Neural progenitor cell (in vitro differentiated cells): ENCODE measurements around the gene CNNM2. TPM values are rescaled to one million over a fixed set of nuclear protein-coding genes. Genes with fewer than 3 reads are reported as not detected.
"Not testable (repeated sequence)": the region's sequence is repeated elsewhere in the genome, so short reads cannot be mapped to it uniquely, and the experiment has no call there.

ENCODE experiments used
- DNase-seq: peaks from one replicate; pipeline ENCODE4 v3.0.0-alpha.2; 2016; ENCODE audit warnings: low spot score
- H2AFZ ChIP-seq: fragments of 200-600 bp; sonication (generic); replicated peaks from 2 replicates; pipeline ENCODE4 v1.6.1; 2016; ENCODE audit warnings: antibody characterized with exemption
- H3F3A ChIP-seq: fragments of 200-600 bp; sonication (generic); 2 replicates; pipeline ENCODE4 v1.6.1; 2016; ENCODE audit warnings: antibody characterized with exemption, low read depth
- H3K27ac ChIP-seq: fragments of 200-600 bp; sonication (generic); 2 replicates; pipeline ENCODE4 v1.5.1; 2016; ENCODE audit warnings: mild to moderate bottlenecking
- H3K27me3 ChIP-seq: fragments of 200-600 bp; sonication (generic); 2 replicates; pipeline ENCODE4 v1.6.1; 2016; ENCODE audit warnings: mild to moderate bottlenecking, moderate library complexity
- H3K36me3 ChIP-seq: fragments of 200-600 bp; sonication (generic); 2 replicates; pipeline ENCODE4 v1.5.1; 2016
- H3K4me1 ChIP-seq: fragments of 200-600 bp; sonication (generic); 2 replicates; pipeline ENCODE4 v1.6.1; 2016; ENCODE audit warnings: mixed run types
- H3K4me2 ChIP-seq: fragments of 200-600 bp; sonication (generic); 2 replicates; pipeline ENCODE4 v1.6.1; 2016
- H3K4me3 ChIP-seq: fragments of 200-600 bp; sonication (generic); 2 replicates; pipeline ENCODE4 v1.5.1; 2016
- H3K79me2 ChIP-seq: fragments of 200-600 bp; sonication (generic); 2 replicates; pipeline ENCODE4 v1.6.1; 2016; ENCODE audit warnings: low read depth
- H3K9ac ChIP-seq: fragments of 200-600 bp; sonication (generic); 2 replicates; pipeline ENCODE4 v1.6.1; 2016
- H3K9me3 ChIP-seq: fragments of 200-600 bp; sonication (generic); 2 replicates; pipeline ENCODE4 v1.5.1; 2016; ENCODE audit warnings: low read depth
- H4K20me1 ChIP-seq: fragments of 200-600 bp; sonication (generic); 2 replicates; pipeline ENCODE4 v1.6.1; 2016; ENCODE audit warnings: low read depth
- H3K27ac Mint-ChIP-seq: 3 replicates; pipeline ENCODE4 v1.8.0; 2021; ENCODE audit warnings: mixed read lengths
- H3K27me3 Mint-ChIP-seq: 2 replicates; pipeline ENCODE4 v1.8.0; 2022; ENCODE audit warnings: low read depth, mild to moderate bottlenecking, inconsistent platforms, moderate library complexity, mixed read lengths; ENCODE audit not compliant: insufficient read depth
- H3K36me3 Mint-ChIP-seq: 3 replicates; pipeline ENCODE4 v1.8.0; 2021; ENCODE audit warnings: mixed read lengths
- H3K4me1 Mint-ChIP-seq: 3 replicates; pipeline ENCODE4 v1.8.0; 2021; ENCODE audit warnings: mixed read lengths
- H3K4me3 Mint-ChIP-seq: 3 replicates; pipeline ENCODE4 v1.8.0; 2021; ENCODE audit warnings: mild to moderate bottlenecking, moderate library complexity, mixed read lengths
- H3K9me3 Mint-ChIP-seq: 3 replicates; pipeline ENCODE4 v1.8.0; 2020; ENCODE audit warnings: mixed read lengths
- CTCF ChIP-seq: fragments of 200-600 bp; sonication (generic); IDR thresholded peaks from 2 replicates; pipeline ENCODE4 v1.5.1; 2017; ENCODE audit warnings: antibody characterized with exemption, mild to moderate bottlenecking
- EZH2 ChIP-seq: fragments of 200-600 bp; sonication (generic); IDR thresholded peaks from 2 replicates; pipeline ENCODE4 v1.6.1; 2017; ENCODE audit warnings: antibody characterized with exemption, mild to moderate bottlenecking, moderate library complexity
- EZH2phosphoT487 ChIP-seq: fragments of 200-600 bp; sonication (generic); IDR thresholded peaks from 2 replicates; pipeline ENCODE4 v1.6.1; 2017; ENCODE audit warnings: antibody characterized with exemption
- total RNA-seq: library from RNA; depleted of rRNA; stranded (reverse); fragments of >200 nt; gene quantifications from 2 replicates; pipeline ENCODE4 v1.2.3, GENCODE V29; 2015; ENCODE audit warnings: low replicate concordance

The CNNM2 gene
- total RNA-seq, 1 donor from 2014 or later, result 11.4 TPM

- Mint-ChIP-seq H3K4me1 (no peaks in the 10 kb centered on the region), H3K9me3 (no peaks in the 10 kb centered on the region), H3K27ac (no peak overlapping the region), H3K4me3 (no peak overlapping the region), H3K36me3 (no peaks in the 10 kb centered on the region), H3K27me3 (no peaks in the 10 kb centered on the region)
- H3K4me2 ChIP-seq, result no peak overlapping the region
- peaks cover 5% of the 10 kb centered on the region for H3K4me1 ChIP-seq
- TF ChIP-seq EZH2 (no peak), CTCF (no peak), EZH2phosphoT487 (no peak)
- no peaks in the 10 kb centered on the region for H3K79me2 ChIP-seq
- H3F3A ChIP-seq, result no peaks in the 10 kb centered on the region
- H3K36me3 ChIP-seq, result no peaks in the 10 kb centered on the region
- H2AFZ ChIP-seq, result no peak overlapping the region
- H3K9ac ChIP-seq, result no peak overlapping the region
- H3K27ac ChIP-seq, result no peak overlapping the region
- no peaks in the 10 kb centered on the region for H3K9me3 ChIP-seq
- no peak for DNase-seq
- no peaks in the 10 kb centered on the region for H3K27me3 ChIP-seq
- no peaks in the 10 kb centered on the region for H4K20me1 ChIP-seq
- H3K4me3 ChIP-seq, result no peak overlapping the region
Observed at GRCh38 chr10:103066141-103067098, 148.3 kb downstream of the CNNM2 start.

GRCh38 chr10:103067099-103067477 lies 149.0 kb downstream of the CNNM2 start:
- not testable (repeated sequence) for H3K4me3 Mint-ChIP-seq, H3K36me3 Mint-ChIP-seq, H3K27ac Mint-ChIP-seq, H4K20me1 ChIP-seq, H2AFZ ChIP-seq, H3K27ac ChIP-seq, H3K79me2 ChIP-seq, H3K27me3 ChIP-seq, H3K9me3 ChIP-seq, H3K9me3 Mint-ChIP-seq, H3K36me3 ChIP-seq, H3K4me1 ChIP-seq, H3K9ac ChIP-seq, H3K4me3 ChIP-seq, H3K4me2 ChIP-seq, H3K27me3 Mint-ChIP-seq, H3K4me1 Mint-ChIP-seq, DNase-seq, H3F3A ChIP-seq

- Histone ChIP-seq H3K4me3 (no peak overlapping the region), H2AFZ (no peak overlapping the region), H3K4me1 (peaks cover 5% of the 10 kb centered on the region), H3K9me3 (no peaks in the 10 kb centered on the region), H4K20me1 (no peaks in the 10 kb centered on the region), H3K36me3 (no peaks in the 10 kb centered on the region), H3K27me3 (no peaks in the 10 kb centered on the region), H3F3A (no peaks in the 10 kb centered on the region), H3K27ac (no peak overlapping the region), H3K4me2 (no peak overlapping the region), H3K79me2 (no peaks in the 10 kb centered on the region), H3K9ac (no peak overlapping the region)
- Mint-ChIP-seq H3K27me3 (no peaks in the 10 kb centered on the region), H3K4me3 (no peak overlapping the region), H3K4me1 (no peaks in the 10 kb centered on the region), H3K9me3 (no peaks in the 10 kb centered on the region), H3K27ac (no peak overlapping the region), H3K36me3 (no peaks in the 10 kb centered on the region)
- TF ChIP-seq EZH2phosphoT487 (no peak), EZH2 (no peak), CTCF (no peak)
- DNase-seq, result no peak
Observed at GRCh38 chr10:103067484-103067883, 149.4 kb downstream of the CNNM2 start.

GRCh38 chr10:103067956-103068355 lies 149.9 kb downstream of the CNNM2 start:
- H3K27me3 ChIP-seq, result no peaks in the 10 kb centered on the region
- no peak overlapping the region for H3K4me3 ChIP-seq
- H2AFZ ChIP-seq, result no peak overlapping the region
- Mint-ChIP-seq H3K36me3 (no peaks in the 10 kb centered on the region), H3K4me3 (no peak overlapping the region), H3K4me1 (no peaks in the 10 kb centered on the region), H3K27me3 (no peaks in the 10 kb centered on the region), H3K9me3 (no peaks in the 10 kb centered on the region), H3K27ac (no peak overlapping the region)
- H3K27ac ChIP-seq, result no peak overlapping the region
- no peaks in the 10 kb centered on the region for H4K20me1 ChIP-seq
- H3K9ac ChIP-seq, result no peak overlapping the region
- peaks cover 5% of the 10 kb centered on the region for H3K4me1 ChIP-seq
- no peaks in the 10 kb centered on the region for H3K79me2 ChIP-seq
- no peaks in the 10 kb centered on the region for H3K9me3 ChIP-seq
- H3K36me3 ChIP-seq, result no peaks in the 10 kb centered on the region
- H3F3A ChIP-seq, result no peaks in the 10 kb centered on the region
- H3K4me2 ChIP-seq, result no peak overlapping the region
- no peak for TF ChIP-seq EZH2phosphoT487
- TF ChIP-seq CTCF, result no peak
- TF ChIP-seq EZH2, result no peak
- DNase-seq, result no peak
